CD14-positive monocyte (primary cell): ENCODE results near the gene CNRIP1. TPM values are rescaled to one million over a fixed set of nuclear protein-coding genes. Genes with fewer than 3 reads are reported as not detected.

Source experiments
- DNase-seq, 3 donors: peaks; one replicate each; pipeline ENCODE4 v3.0.0-alpha.2; 2011 to 2022
- H2AFZ ChIP-seq: 2 replicates; pipeline ENCODE4 v1.6.0; 2012; ENCODE audit warnings: mild to moderate bottlenecking, low read depth, low read length, inconsistent platforms; ENCODE audit not compliant: insufficient read depth, poor library complexity, severe bottlenecking
- H3K27ac ChIP-seq, 2 donors: 1 replicate in 1 of 2; 2 replicates in 1 of 2; pipeline ENCODE4 v1.5.1; 2012 to 2013; ENCODE audit warnings: low read length in 2 of 2, control low read depth in 1 of 2, inconsistent platforms in 1 of 2, low read depth in 1 of 2, mild to moderate bottlenecking in 1 of 2
- H3K27me3 ChIP-seq, 2 donors: one replicate each; pipeline versions ENCODE4 v1.6.0 to v1.6.1; 2011 to 2013; ENCODE audit warnings: low read length in 2 of 2; ENCODE audit not compliant: control insufficient read depth in 2 of 2, insufficient read depth in 2 of 2
- H3K36me3 ChIP-seq, 2 donors: replicated peaks in 1 of 2; 1 replicate in 1 of 2; 2 replicates in 1 of 2; pipeline versions ENCODE4 v1.5.1 to v1.6.1; 2012 to 2013; ENCODE audit warnings: low read length in 2 of 2, control low read depth in 1 of 2, inconsistent platforms in 1 of 2, mild to moderate bottlenecking in 1 of 2; ENCODE audit not compliant: insufficient read depth in 2 of 2, control insufficient read depth in 1 of 2
- H3K4me1 ChIP-seq, 2 donors: 1 replicate in 1 of 2; 2 replicates in 1 of 2; pipeline versions ENCODE4 v1.5.1 to v1.6.1; 2012 to 2013; ENCODE audit warnings: low read length in 2 of 2, control low read depth in 1 of 2, inconsistent platforms in 1 of 2, mild to moderate bottlenecking in 1 of 2, moderate library complexity in 1 of 2; ENCODE audit not compliant: insufficient read depth in 2 of 2, control insufficient read depth in 1 of 2
- H3K4me2 ChIP-seq: replicated peaks from 2 replicates; pipeline ENCODE3; 2012; ENCODE audit warnings: low read length, moderate library complexity, mild to moderate bottlenecking; ENCODE audit not compliant: poor library complexity, severe bottlenecking; ENCODE audit errors: extremely low read depth
- H3K4me3 ChIP-seq, 3 experiments: fragments of 200-600 bp in 1 of 3; sonication (generic) in 1 of 3; replicated peaks in 1 of 3; 1 replicate in 2 of 3; 2 replicates in 1 of 3; pipeline ENCODE4 v1.5.1; 2011 to 2013; ENCODE audit warnings: low read length in 3 of 3, mild to moderate bottlenecking in 3 of 3, control low read depth in 2 of 3, low read depth in 2 of 3, inconsistent platforms in 1 of 3, moderate library complexity in 1 of 3
- H3K79me2 ChIP-seq: 2 replicates; pipeline ENCODE4 v1.6.0; 2012; ENCODE audit warnings: mild to moderate bottlenecking, control low read depth, inconsistent platforms, low read length, moderate library complexity; ENCODE audit not compliant: insufficient read depth
- H3K9ac ChIP-seq: 2 replicates; pipeline ENCODE4 v1.6.0; 2017; ENCODE audit warnings: low read length, mild to moderate bottlenecking; ENCODE audit not compliant: insufficient read depth, poor library complexity, severe bottlenecking
- H3K9me3 ChIP-seq, 2 donors: replicated peaks in 1 of 2; 1 replicate in 1 of 2; 2 replicates in 1 of 2; pipeline versions ENCODE4 v1.5.1 to v1.6.1; 2012 to 2013; ENCODE audit warnings: low read length in 2 of 2, control low read depth in 1 of 2; ENCODE audit not compliant: control insufficient read depth in 1 of 2, insufficient read depth in 1 of 2
- H4K20me1 ChIP-seq: 2 replicates; pipeline ENCODE4 v1.6.0; 2012; ENCODE audit warnings: mild to moderate bottlenecking, low read length, control low read depth, moderate library complexity; ENCODE audit not compliant: insufficient read depth
- H3K27ac Mint-ChIP-seq, 7 donors: one replicate each; pipeline ENCODE4 v1.8.0; 2020; ENCODE audit warnings: mild to moderate bottlenecking in 7 of 7, mixed read lengths in 7 of 7, moderate library complexity in 6 of 7, inconsistent platforms in 2 of 7
- H3K27me3 Mint-ChIP-seq, 3 donors: one replicate each; pipeline ENCODE4 v1.8.0; 2021 to 2022; ENCODE audit warnings: low read depth in 3 of 3, mild to moderate bottlenecking in 3 of 3, mixed read lengths in 3 of 3, moderate library complexity in 3 of 3, inconsistent platforms in 1 of 3
- H3K36me3 Mint-ChIP-seq, 2 donors: one replicate each; pipeline ENCODE4 v1.8.0; 2020; ENCODE audit warnings: mixed read lengths in 2 of 2, inconsistent platforms in 1 of 2, mild to moderate bottlenecking in 1 of 2
- H3K4me1 Mint-ChIP-seq: one replicate; pipeline ENCODE4 v1.8.0; 2020; ENCODE audit warnings: mild to moderate bottlenecking, mixed read lengths
- H3K4me3 Mint-ChIP-seq, 2 donors: one replicate each; pipeline ENCODE4 v1.8.0; 2020; ENCODE audit warnings: mild to moderate bottlenecking in 2 of 2, mixed read lengths in 2 of 2, moderate library complexity in 1 of 2
- H3K9me3 Mint-ChIP-seq, 7 donors: one replicate each; pipeline ENCODE4 v1.8.0; 2020 to 2022; ENCODE audit warnings: mixed read lengths in 7 of 7, mild to moderate bottlenecking in 6 of 7, moderate library complexity in 6 of 7, inconsistent platforms in 2 of 7
- CTCF ChIP-seq: fragments of 200-600 bp; IDR thresholded peaks from one replicate; pipeline ENCODE4 v1.8.0; 2022; ENCODE audit warnings: antibody characterized with exemption, mild to moderate bottlenecking
- WGBS: methylation state at CpG from one replicate; pipeline ENCODE4 v1.1.5; 2013; ENCODE audit warnings: missing lambda C conversion rate; ENCODE audit not compliant: insufficient coverage; 5-methylcytosine and 5-hydroxymethylcytosine counted together
- intact Hi-C, 2 donors: fragments of 100-400 bp; cut with micrococcal nuclease; formaldehyde crosslinking; loops; one replicate each; pipeline versions ENCODE4 v1.15.0 to v1.15.1; 2023
- polyA plus RNA-seq, 3 donors: library from polyadenylated mRNA; depleted of rRNA in 1 of 3; unstranded in 2 of 3; stranded (reverse) in 1 of 3; fragments of 300-500 nt in 2 of 3; fragments of >200 nt in 1 of 3; fragmentation: Illumina TruSeq in 2 of 3; gene quantifications; 1 replicate in 2 of 3; 2 replicates in 1 of 3; pipeline ENCODE4 v1.2.3, GENCODE V29; 2012 to 2021

Gene CNRIP1
- polyA plus RNA-seq, 3 donors: 0.09 to 0.53 (median 0.17) TPM

- H3K36me3 ChIP-seq: no peaks in the 10 kb centered on the region
- H3K4me2 ChIP-seq: no peak overlapping the region
- no peak overlapping the region for H3K4me3 ChIP-seq
- TF ChIP-seq CTCF: no peak
- H3K4me3 Mint-ChIP-seq: no peak overlapping the region
- WGBS: no CpG with 5 or more reads among the region's 3 CpGs
- no peaks in the 10 kb centered on the region for H4K20me1 ChIP-seq
- no peaks in the 10 kb centered on the region for H3K36me3 Mint-ChIP-seq
- no peaks in the 10 kb centered on the region for H3K9me3 ChIP-seq
- H3K4me1 Mint-ChIP-seq: peaks cover 10% of the 10 kb centered on the region
- no peaks in the 10 kb centered on the region for H3K79me2 ChIP-seq
- no peaks in the 10 kb centered on the region for H3K4me1 ChIP-seq
- no peak overlapping the region for H2AFZ ChIP-seq
- no peak overlapping the region for H3K27ac Mint-ChIP-seq
- H3K27me3 Mint-ChIP-seq: peaks cover 0 to 2% (median 1%) of the 10 kb centered on the region in 3 donors
- no peak overlapping the region for H3K27ac ChIP-seq
- no peak for DNase-seq
- H3K9ac ChIP-seq: no peak overlapping the region
- intact Hi-C loops: no loop called here
- no peaks in the 10 kb centered on the region for H3K9me3 Mint-ChIP-seq
- H3K27me3 ChIP-seq: no peaks in the 10 kb centered on the region
Measured at GRCh38 chr2:68294187-68294586, 25.6 kb downstream of the CNRIP1 start.

- WGBS: 68% methylated on average over 3 of the region's 6 CpGs
- no peak overlapping the region for H2AFZ ChIP-seq
- Mint-ChIP-seq H3K27me3 (peaks cover 0 to 2% (median 1%) of the 10 kb centered on the region in 3 donors), H3K4me3 (no peak overlapping the region), H3K27ac (no peak overlapping the region), H3K36me3 (no peaks in the 10 kb centered on the region), H3K4me1 (peaks cover 10% of the 10 kb centered on the region), H3K9me3 (no peaks in the 10 kb centered on the region)
- H3K79me2 ChIP-seq: no peaks in the 10 kb centered on the region
- no peak for DNase-seq
- no peak overlapping the region for H3K9ac ChIP-seq
- no peak overlapping the region for H3K4me2 ChIP-seq
- no peaks in the 10 kb centered on the region for H3K36me3 ChIP-seq
- H4K20me1 ChIP-seq: no peaks in the 10 kb centered on the region
- intact Hi-C loops: no loop called here
- no peaks in the 10 kb centered on the region for H3K9me3 ChIP-seq
- no peaks in the 10 kb centered on the region for H3K27me3 ChIP-seq
- H3K27ac ChIP-seq: no peak overlapping the region
- H3K4me1 ChIP-seq: no peaks in the 10 kb centered on the region
- TF ChIP-seq CTCF: no peak
- no peak overlapping the region for H3K4me3 ChIP-seq
Measured at GRCh38 chr2:68293755-68294154, 26.0 kb downstream of the CNRIP1 start.
